GM23338 (cell line): ENCODE data around the gene FBXO30. TPM values are rescaled to one million over a fixed set of nuclear protein-coding genes. Genes with fewer than 3 reads are reported as not detected.

Experiments used
- ATAC-seq: fragments of 200-7000 bp; cut with Tn5 transposase; 3 replicates; pipeline ENCODE4 v1.9.1; 2020
- DNase-seq: peaks from one replicate; pipeline ENCODE4 v3.0.0-alpha.2; 2015; ENCODE audit warnings: low spot score
- H2AFZ ChIP-seq: fragments of 200-600 bp; sonication (generic); 2 replicates; pipeline ENCODE4 v1.8.0; 2016; ENCODE audit warnings: antibody characterized with exemption, mild to moderate bottlenecking, moderate library complexity
- H3F3A ChIP-seq: fragments of 200-600 bp; sonication (generic); replicated peaks from 2 replicates; pipeline ENCODE4 v1.8.0; 2017; ENCODE audit warnings: antibody characterized with exemption, mixed run types, low read depth
- H3K27ac ChIP-seq: fragments of 200-600 bp; sonication (generic); 2 replicates; pipeline ENCODE4 v1.6.1; 2016; ENCODE audit warnings: low read depth
- H3K27me3 ChIP-seq: fragments of 200-600 bp; sonication (generic); 2 replicates; pipeline ENCODE4 v1.8.0; 2016; ENCODE audit warnings: mild to moderate bottlenecking, mixed run types, moderate library complexity; ENCODE audit not compliant: insufficient read depth
- H3K36me3 ChIP-seq: fragments of 200-600 bp; sonication (generic); 2 replicates; pipeline ENCODE4 v1.8.0; 2016; ENCODE audit warnings: mild to moderate bottlenecking; ENCODE audit not compliant: insufficient read depth
- H3K4me1 ChIP-seq: fragments of 200-600 bp; sonication (generic); 2 replicates; pipeline ENCODE4 v1.8.0; 2016; ENCODE audit warnings: mild to moderate bottlenecking, moderate library complexity; ENCODE audit not compliant: insufficient read depth
- H3K4me2 ChIP-seq: fragments of 200-600 bp; sonication (generic); 2 replicates; pipeline ENCODE4 v1.7.1; 2017; ENCODE audit warnings: mixed run types
- H3K4me3 ChIP-seq: fragments of 200-600 bp; sonication (generic); 2 replicates; pipeline ENCODE4 v1.6.1; 2016; ENCODE audit warnings: mixed run types
- H3K79me2 ChIP-seq: fragments of 200-600 bp; sonication (generic); replicated peaks from 2 replicates; pipeline ENCODE4 v1.8.0; 2017; ENCODE audit warnings: mild to moderate bottlenecking; ENCODE audit not compliant: insufficient read depth
- H3K9me2 ChIP-seq: fragments of 200-600 bp; sonication (generic); 2 replicates; pipeline ENCODE4 v1.8.0; 2017; ENCODE audit not compliant: insufficient read depth
- H4K20me1 ChIP-seq: fragments of 200-600 bp; sonication (generic); replicated peaks from 2 replicates; pipeline ENCODE4 v1.8.0; 2017; ENCODE audit warnings: mild to moderate bottlenecking; ENCODE audit not compliant: insufficient read depth
- H3K27ac Mint-ChIP-seq: 2 replicates; pipeline ENCODE4 v1.8.0; 2020; ENCODE audit warnings: inconsistent platforms, mild to moderate bottlenecking, moderate library complexity, mixed read lengths
- H3K27me3 Mint-ChIP-seq: 3 replicates; pipeline ENCODE4 v1.8.0; 2022; ENCODE audit warnings: low read depth, mild to moderate bottlenecking, moderate library complexity, mixed read lengths, inconsistent platforms; ENCODE audit not compliant: insufficient read depth, poor library complexity
- H3K36me3 Mint-ChIP-seq: 3 replicates; pipeline ENCODE4 v1.8.0; 2021; ENCODE audit warnings: low read depth, mild to moderate bottlenecking, inconsistent platforms, moderate library complexity, mixed read lengths
- H3K4me1 Mint-ChIP-seq: 3 replicates; pipeline ENCODE4 v1.8.0; 2020; ENCODE audit warnings: mild to moderate bottlenecking, inconsistent platforms, mixed read lengths
- H3K4me3 Mint-ChIP-seq: 3 replicates; pipeline ENCODE4 v1.8.0; 2021; ENCODE audit warnings: moderate library complexity, mild to moderate bottlenecking, inconsistent platforms, mixed read lengths
- H3K9me3 Mint-ChIP-seq: 3 replicates; pipeline ENCODE4 v1.8.0; 2020; ENCODE audit warnings: moderate library complexity, mild to moderate bottlenecking, inconsistent platforms, mixed read lengths
- CREB1 ChIP-seq: fragments of 250-450 bp; sonication (Bioruptor Pico); IDR thresholded peaks from 2 replicates; pipeline ENCODE4 v1.5.0; 2020; ENCODE audit warnings: low read depth, mild to moderate bottlenecking, moderate library complexity
- CTCF ChIP-seq, 2 experiments: fragments of 200-600 bp in 1 of 2; sonication (generic) in 1 of 2; conservative IDR thresholded peaks; 2 replicates each; pipeline versions ENCODE4 v1.5.1 to v1.6.1; 2016 to 2017; ENCODE audit warnings: antibody characterized with exemption in 2 of 2, low read depth in 2 of 2, mild to moderate bottlenecking in 2 of 2, moderate library complexity in 1 of 2
- EZH2 ChIP-seq: fragments of 200-600 bp; sonication (generic); IDR thresholded peaks from one replicate; pipeline ENCODE4 v1.8.0; 2017; ENCODE audit warnings: antibody characterized with exemption, mild to moderate bottlenecking, low read depth; ENCODE audit not compliant: unreplicated experiment
- EZH2phosphoT487 ChIP-seq: fragments of 200-600 bp; sonication (generic); IDR thresholded peaks from one replicate; pipeline ENCODE4 v1.8.1; 2018; ENCODE audit warnings: antibody characterized with exemption; ENCODE audit not compliant: unreplicated experiment
- JUNB ChIP-seq: IDR thresholded peaks from one replicate; pipeline ENCODE4 v1.6.1; 2016; ENCODE audit warnings: antibody characterized with exemption; ENCODE audit not compliant: unreplicated experiment
- NANOG ChIP-seq: IDR thresholded peaks from 2 replicates; pipeline ENCODE4 v1.6.1; 2016; ENCODE audit warnings: antibody characterized with exemption, borderline replicate concordance
- POLR2AphosphoS5 ChIP-seq: IDR thresholded peaks from 2 replicates; pipeline ENCODE4 v1.6.1; 2016; ENCODE audit warnings: antibody characterized with exemption, low read depth
- ZNF114 ChIP-seq: fragments of 250-450 bp; sonication (Bioruptor Pico); IDR thresholded peaks from 2 replicates; pipeline ENCODE4 v1.5.0; 2020; ENCODE audit warnings: mild to moderate bottlenecking, moderate library complexity
- ZNF331 ChIP-seq: fragments of 250-450 bp; sonication (Bioruptor Pico); IDR thresholded peaks from 2 replicates; pipeline ENCODE4 v1.5.0; 2020; ENCODE audit warnings: low read depth, mild to moderate bottlenecking, moderate library complexity
- polyA plus RNA-seq: library from polyadenylated mRNA; unstranded; fragments of >200 nt; fragmentation: Nextera tagmentation; extraction: Ambion mirVana; gene quantifications from 2 replicates; pipeline ENCODE4 v1.2.1, GENCODE V29; 2016
- total RNA-seq: library from RNA; depleted of rRNA; stranded (reverse); fragments of >200 nt; shearing (Covaris generic); gene quantifications from 2 replicates; pipeline ENCODE4 v1.2.3, GENCODE V29; 2014
- TF ChIP-seq, protein P1 (sequence below): IDR thresholded peaks from 2 replicates; pipeline ENCODE4 v1.6.1; 2016; ENCODE audit warnings: antibody characterized with exemption
- TF ChIP-seq, protein P2 (sequence below): fragments of 250-450 bp; sonication (Bioruptor Pico); IDR thresholded peaks from 2 replicates; pipeline ENCODE4 v1.5.0; 2020; ENCODE audit warnings: mild to moderate bottlenecking, moderate library complexity

The FBXO30 gene
- total and polyA plus RNA-seq, 2 experiments from 2014 or later: 6.5 to 21.3 TPM

- TF ChIP-seq CTCF (conservative IDR thresholded peaks at IDR 0.05; ENCODE audit: low read depth in 2 of 2): no peak
Observed at GRCh38 chr6:145814501-145815308, at the start of gene FBXO30 (continued).

DNA sequence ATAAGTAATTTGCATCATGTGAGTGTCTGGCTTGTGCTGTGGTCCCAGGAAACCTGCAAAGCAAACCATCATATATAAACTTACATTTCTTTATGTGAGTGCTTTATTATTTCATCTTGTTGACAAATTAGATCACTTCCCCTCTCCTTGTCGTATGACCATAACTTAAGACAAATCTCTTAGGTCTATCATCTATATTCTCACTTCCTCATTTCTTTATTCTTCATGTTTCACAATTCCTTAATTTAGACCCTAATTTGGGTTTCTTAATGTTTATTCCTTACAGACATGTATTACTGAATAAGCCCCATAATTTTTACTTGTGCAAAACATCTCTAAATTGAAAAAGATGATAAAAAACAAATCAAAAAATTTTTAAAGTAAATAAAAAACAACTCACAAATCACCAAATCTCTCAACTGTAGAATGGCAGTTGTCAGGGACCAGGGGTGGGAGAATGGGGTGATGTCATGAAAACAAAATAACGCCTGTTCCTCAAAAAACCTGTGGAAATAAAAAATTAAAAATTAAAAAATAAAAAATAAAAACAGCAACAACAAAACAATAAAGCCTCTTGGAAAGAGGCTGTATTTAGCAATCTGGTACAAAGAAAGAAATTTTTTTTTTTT is 49.5 kb upstream of the FBXO30 start:
- Mint-ChIP-seq H3K27me3 (no peaks in the 10 kb centered on the region), H3K9me3 (peaks cover 9% of the 10 kb centered on the region; the same call in 2 of the 3 replicates), H3K36me3 (peaks cover 14% of the 10 kb centered on the region; the same call in 2 of the 3 replicates), H3K27ac (no peak overlapping the region), H3K4me1 (peaks cover 12% of the 10 kb centered on the region; the same call in 2 of the 3 replicates), H3K4me3 (no peak overlapping the region)
- no peak overlapping the region for H3K4me3 ChIP-seq
- no peaks in the 10 kb centered on the region; the same call in 1 of the 2 replicates for H3K36me3 ChIP-seq
- no peaks in the 10 kb centered on the region for H3K9me2 ChIP-seq
- H2AFZ ChIP-seq: no peak overlapping the region
- no peak for DNase-seq
- no peak overlapping the region for H3K4me2 ChIP-seq
- H3K27ac ChIP-seq: no peak overlapping the region
- no peaks in the 10 kb centered on the region for H3K4me1 ChIP-seq
- H4K20me1 ChIP-seq: no peaks in the 10 kb centered on the region
- no peaks in the 10 kb centered on the region for H3K27me3 ChIP-seq
- H3F3A ChIP-seq: no peaks in the 10 kb centered on the region
- no peak for ATAC-seq
- no peaks in the 10 kb centered on the region for H3K79me2 ChIP-seq
- TF ChIP-seq ZNF331 (CRISPR knock-in tag) (no peak), POLR2AphosphoS5 (no peak), NANOG (no peak), ZNF114 (CRISPR knock-in tag) (no peak), CREB1 (CRISPR knock-in tag) (no peak), EZH2phosphoT487 (no peak), JUNB (no peak), EZH2 (no peak)
- TF ChIP-seq, protein P1, sequence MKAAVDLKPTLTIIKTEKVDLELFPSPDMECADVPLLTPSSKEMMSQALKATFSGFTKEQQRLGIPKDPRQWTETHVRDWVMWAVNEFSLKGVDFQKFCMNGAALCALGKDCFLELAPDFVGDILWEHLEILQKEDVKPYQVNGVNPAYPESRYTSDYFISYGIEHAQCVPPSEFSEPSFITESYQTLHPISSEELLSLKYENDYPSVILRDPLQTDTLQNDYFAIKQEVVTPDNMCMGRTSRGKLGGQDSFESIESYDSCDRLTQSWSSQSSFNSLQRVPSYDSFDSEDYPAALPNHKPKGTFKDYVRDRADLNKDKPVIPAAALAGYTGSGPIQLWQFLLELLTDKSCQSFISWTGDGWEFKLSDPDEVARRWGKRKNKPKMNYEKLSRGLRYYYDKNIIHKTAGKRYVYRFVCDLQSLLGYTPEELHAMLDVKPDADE: no peak
- TF ChIP-seq, protein P2, sequence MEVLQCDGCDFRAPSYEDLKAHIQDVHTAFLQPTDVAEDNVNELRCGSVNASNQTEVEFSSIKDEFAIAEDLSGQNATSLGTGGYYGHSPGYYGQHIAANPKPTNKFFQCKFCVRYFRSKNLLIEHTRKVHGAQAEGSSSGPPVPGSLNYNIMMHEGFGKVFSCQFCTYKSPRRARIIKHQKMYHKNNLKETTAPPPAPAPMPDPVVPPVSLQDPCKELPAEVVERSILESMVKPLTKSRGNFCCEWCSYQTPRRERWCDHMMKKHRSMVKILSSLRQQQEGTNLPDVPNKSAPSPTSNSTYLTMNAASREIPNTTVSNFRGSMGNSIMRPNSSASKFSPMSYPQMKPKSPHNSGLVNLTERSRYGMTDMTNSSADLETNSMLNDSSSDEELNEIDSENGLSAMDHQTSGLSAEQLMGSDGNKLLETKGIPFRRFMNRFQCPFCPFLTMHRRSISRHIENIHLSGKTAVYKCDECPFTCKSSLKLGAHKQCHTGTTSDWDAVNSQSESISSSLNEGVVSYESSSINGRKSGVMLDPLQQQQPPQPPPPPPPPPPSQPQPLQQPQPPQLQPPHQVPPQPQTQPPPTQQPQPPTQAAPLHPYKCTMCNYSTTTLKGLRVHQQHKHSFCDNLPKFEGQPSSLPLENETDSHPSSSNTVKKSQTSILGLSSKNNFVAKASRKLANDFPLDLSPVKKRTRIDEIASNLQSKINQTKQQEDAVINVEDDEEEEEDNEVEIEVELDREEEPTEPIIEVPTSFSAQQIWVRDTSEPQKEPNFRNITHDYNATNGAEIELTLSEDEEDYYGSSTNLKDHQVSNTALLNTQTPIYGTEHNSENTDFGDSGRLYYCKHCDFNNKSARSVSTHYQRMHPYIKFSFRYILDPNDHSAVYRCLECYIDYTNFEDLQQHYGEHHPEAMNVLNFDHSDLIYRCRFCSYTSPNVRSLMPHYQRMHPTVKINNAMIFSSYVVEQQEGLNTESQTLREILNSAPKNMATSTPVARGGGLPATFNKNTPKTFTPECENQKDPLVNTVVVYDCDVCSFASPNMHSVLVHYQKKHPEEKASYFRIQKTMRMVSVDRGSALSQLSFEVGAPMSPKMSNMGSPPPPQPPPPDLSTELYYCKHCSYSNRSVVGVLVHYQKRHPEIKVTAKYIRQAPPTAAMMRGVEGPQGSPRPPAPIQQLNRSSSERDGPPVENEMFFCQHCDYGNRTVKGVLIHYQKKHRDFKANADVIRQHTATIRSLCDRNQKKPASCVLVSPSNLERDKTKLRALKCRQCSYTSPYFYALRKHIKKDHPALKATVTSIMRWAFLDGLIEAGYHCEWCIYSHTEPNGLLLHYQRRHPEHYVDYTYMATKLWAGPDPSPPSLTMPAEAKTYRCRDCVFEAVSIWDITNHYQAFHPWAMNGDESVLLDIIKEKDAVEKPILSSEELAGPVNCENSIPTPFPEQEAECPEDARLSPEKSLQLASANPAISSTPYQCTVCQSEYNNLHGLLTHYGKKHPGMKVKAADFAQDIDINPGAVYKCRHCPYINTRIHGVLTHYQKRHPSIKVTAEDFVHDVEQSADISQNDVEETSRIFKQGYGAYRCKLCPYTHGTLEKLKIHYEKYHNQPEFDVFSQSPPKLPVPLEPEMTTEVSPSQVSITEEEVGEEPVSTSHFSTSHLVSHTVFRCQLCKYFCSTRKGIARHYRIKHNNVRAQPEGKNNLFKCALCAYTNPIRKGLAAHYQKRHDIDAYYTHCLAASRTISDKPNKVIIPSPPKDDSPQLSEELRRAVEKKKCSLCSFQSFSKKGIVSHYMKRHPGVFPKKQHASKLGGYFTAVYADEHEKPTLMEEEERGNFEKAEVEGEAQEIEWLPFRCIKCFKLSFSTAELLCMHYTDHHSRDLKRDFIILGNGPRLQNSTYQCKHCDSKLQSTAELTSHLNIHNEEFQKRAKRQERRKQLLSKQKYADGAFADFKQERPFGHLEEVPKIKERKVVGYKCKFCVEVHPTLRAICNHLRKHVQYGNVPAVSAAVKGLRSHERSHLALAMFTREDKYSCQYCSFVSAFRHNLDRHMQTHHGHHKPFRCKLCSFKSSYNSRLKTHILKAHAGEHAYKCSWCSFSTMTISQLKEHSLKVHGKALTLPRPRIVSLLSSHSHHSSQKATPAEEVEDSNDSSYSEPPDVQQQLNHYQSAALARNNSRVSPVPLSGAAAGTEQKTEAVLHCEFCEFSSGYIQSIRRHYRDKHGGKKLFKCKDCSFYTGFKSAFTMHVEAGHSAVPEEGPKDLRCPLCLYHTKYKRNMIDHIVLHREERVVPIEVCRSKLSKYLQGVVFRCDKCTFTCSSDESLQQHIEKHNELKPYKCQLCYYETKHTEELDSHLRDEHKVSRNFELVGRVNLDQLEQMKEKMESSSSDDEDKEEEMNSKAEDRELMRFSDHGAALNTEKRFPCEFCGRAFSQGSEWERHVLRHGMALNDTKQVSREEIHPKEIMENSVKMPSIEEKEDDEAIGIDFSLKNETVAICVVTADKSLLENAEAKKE (CRISPR knock-in tag): no peak
